HuH-7 (cell line): ENCODE data around the gene CTSO.

Source experiments
- DNase-seq: peaks from one replicate; pipeline ENCODE4 v3.0.0; 2011; ENCODE audit warnings: low spot score

CTSO gene, protein sequence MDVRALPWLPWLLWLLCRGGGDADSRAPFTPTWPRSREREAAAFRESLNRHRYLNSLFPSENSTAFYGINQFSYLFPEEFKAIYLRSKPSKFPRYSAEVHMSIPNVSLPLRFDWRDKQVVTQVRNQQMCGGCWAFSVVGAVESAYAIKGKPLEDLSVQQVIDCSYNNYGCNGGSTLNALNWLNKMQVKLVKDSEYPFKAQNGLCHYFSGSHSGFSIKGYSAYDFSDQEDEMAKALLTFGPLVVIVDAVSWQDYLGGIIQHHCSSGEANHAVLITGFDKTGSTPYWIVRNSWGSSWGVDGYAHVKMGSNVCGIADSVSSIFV

DNA sequence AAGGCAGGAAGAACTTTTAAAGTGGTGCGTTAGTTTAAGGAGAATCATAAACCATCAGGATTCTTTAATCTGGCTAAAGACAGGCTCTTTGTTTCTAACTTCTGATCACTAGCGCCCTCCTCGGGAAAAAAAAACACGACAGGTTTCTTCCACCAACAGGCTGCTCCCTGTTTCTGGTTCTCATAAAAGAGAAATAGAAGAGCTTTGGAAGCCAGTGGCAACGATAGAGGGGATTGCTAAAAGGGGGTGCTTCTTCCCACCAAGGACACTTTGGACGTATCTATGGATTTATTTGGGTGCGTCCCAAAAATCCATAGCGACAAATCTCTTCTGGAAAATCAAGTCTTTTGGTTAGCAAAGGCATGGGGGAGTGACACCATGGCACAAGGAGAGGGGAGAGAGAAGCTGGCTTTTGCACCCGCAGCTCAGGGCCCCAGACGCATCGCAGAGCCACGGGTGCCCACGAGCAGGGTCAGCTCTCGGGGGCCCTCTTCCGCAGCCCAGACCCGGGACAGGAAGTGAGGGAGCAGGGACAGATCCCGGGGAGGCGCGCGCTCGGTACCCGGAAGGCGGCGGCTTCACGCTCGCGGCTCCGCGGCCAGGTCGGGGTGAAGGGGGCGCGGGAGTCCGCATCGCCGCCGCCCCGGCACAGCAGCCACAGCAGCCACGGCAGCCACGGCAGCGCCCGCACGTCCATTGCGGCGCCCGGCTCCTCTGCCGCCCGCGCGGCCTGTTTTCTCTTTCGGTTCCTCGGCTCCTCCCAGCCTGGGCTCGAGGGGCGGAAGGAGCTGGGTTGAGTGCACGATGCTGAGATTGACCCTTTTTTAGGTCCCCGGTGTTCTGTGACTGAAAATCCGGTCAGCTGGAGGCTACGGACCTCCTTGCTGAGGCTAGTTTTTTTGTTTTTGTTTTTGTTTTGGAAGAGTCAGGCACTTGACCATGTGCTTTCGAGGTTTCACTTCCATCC lies at the start of gene CTSO:
CTSO (minus strand) TSS at position 716 of the 967 bp plus-strand sequence; CDS start at position 697, 19 bp downstream.
- peak; percentile 61 for DNase-seq

DNA sequence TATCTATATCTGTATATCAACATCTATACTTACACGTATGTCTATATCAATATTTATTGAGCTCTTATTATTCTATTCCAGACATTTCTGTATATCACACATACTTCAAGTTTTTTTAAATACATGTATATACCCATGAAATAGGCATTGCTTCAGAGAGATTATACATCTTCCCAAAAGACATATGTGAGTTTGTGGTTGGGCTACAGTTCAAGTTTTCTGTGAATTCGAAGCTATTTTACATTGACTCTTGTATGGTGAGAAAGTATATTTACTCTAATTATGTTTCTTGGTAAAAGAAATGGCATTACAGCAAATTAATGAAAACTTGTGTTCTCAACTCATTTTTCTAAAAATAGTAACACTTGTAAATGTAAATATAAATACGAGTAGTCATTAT lies 46.8 kb upstream of the CTSO start:
- no peak for DNase-seq

DNA sequence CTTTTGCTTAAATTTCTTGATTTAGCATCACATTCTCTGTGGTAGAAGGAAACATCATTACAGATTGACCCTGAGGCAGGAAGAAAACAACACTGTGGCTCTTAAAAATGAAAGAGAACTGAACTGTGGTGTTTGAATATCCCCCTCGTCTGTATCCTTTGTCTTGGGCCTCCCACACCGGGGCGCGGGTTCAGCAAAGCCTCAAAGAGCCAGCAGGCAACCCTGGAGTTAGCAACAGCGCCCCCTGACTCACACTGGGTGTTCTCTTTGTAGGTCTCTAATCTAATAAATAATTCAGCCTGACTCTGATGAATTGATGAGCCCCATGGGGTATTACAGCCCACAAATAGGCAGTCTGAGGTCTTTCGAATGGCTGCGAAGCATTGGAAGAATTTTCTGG lies 46.1 kb upstream of the CTSO start:
- peak; percentile 11 for DNase-seq

DNA sequence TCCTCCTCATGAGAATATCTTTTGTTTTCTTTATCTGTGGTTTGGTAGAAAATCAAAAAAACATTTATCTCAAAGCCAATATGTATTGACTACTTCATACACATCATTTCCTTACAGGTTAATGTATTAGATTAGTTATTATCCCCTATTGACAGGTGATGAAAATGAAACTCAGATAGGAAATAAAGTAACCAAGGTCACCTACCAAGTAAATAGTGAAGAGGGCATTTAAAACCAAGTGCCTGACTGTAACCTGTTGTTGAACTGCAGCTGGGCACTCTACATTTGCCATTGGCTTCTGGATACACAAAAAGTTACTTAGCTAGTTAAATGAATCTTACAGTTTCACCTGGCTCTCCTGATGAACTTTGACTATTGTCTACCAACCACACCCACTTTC lies 41.4 kb upstream of the CTSO start:
- no peak for DNase-seq

DNA sequence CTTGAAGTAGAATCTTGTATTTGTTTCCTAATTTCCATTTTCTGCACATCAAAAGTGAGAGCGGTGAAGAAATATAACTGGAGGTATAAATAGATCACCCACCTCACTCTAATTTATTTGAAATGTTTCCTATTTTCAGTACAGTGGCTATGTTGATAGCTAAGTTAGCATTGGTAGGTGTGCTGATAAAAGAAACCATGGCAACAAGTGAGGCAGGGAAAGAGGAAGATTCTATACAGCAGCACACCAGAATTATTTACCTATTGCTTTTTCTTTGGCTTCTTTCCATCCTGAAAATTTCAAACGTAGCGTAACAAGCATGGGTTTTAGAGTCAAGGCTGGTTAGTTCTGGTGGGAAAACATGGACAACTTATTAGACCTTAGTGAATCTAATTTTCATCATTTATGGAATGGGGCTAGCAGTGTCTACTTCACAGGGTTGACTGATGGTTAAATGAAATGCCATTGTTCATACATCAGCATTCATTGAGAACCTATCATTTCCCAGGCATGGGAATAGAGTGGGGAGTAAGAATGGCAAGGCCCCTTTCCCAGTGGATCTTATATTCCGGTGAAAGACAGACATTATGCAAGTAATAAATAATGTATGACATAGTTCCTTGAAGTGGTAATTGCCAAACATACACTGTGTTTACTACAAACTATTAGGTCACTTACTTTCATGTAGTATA lies 30.6 kb upstream of the CTSO start:
- DNase-seq, result no peak

DNA sequence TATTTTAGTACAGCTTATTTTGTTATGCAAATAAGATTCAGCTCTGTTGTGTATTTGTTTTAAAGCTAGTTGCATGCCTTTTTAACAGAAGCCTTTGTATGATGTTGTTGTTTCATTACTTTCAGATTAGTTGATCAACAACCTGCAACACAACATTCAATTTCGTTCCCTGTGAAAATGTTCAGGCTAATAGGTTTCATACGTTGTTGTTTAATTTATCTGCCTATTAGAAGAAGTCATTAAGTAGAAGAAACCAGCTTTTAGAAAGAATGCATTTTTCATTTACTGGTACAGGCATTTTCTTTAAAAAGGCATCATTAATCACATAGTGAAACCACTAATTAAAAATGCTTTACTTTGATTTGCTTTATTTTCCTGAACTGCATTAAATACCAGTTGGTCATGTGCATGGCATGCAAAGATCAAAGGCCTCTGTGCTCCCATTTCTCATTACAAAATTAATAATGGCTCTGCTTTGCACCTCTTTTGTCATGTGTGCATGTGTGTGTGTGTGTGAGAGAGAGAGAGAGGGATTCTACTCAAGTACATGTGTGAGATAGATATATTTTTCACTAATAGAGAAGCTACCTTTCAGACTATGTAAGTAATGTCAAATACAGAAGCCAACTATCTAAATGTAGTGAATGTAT lies 29.2 kb upstream of the CTSO start:
- DNase-seq, result no peak

DNA sequence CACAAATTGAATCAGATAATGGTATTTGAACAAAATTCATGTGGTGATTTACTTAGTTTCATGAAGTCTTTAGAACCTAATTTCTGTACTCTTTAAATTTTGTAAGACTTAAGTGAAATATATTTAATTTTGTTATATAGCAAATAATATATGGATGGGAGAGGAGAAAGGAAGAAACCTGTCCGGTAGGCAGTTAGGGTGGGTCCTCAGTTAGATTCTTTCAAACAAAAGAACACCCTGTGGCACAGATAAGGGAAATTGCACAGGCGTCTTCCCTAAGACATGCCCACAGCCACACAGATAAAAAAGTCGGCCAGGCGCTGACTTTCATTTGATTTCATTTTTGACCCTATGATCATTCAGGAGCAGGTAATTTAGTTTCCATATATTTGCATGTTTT lies 25.1 kb upstream of the CTSO start:
- DNase-seq, result no peak

DNA sequence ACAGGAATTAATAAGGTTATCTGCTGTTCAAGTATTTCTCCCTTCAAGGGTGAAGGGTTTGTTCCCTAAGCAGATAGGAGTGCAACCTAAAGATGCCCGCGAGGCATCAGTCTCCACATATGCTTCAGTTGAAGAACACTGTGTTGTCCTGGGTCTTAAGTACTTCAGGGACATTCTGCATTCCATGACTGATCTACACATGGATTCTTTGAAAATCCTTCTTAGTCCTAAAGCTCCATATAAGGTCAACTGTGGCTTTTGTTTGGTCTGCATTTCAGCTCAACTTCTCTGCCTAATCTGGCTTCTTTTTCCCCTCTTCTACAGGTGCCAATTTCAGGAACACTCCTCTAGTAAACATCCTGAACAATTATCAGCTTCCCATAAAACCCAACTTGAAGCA lies 21.8 kb upstream of the CTSO start:
- DNase-seq, result no peak

DNA sequence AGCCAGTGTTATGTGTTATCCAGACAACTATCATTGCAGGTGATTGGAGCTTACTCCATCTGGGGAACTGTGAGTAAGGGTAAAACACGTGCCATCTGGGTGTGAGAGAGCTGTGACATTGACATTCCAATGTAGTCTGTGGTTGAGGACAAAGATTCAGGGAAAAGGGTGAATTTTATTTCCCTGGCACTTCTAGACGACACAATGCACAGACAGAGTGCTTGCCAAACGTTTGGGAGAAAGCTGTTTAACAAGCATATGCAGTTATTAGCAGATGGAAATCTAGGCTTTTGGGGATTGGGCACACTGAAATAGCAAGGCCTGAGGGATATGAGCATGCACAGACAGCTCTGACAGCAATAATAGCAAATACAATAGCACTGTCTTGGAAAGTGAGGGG lies 21.3 kb upstream of the CTSO start:
- DNase-seq, result no peak

DNA sequence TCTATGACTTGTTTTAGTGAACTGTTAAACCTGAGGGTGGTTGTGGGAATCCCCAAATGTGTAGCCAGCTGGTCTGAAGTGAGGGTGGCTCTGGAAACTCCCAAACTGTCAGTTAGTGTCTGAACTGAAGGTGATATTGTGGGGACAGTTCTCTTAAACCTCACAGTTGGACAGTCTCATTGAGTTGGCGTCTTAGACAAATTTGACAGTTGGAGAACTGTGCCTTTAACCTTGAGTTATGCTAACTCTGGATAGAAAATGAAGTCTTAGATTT lies 20.7 kb upstream of the CTSO start:
- DNase-seq, result no peak

DNA sequence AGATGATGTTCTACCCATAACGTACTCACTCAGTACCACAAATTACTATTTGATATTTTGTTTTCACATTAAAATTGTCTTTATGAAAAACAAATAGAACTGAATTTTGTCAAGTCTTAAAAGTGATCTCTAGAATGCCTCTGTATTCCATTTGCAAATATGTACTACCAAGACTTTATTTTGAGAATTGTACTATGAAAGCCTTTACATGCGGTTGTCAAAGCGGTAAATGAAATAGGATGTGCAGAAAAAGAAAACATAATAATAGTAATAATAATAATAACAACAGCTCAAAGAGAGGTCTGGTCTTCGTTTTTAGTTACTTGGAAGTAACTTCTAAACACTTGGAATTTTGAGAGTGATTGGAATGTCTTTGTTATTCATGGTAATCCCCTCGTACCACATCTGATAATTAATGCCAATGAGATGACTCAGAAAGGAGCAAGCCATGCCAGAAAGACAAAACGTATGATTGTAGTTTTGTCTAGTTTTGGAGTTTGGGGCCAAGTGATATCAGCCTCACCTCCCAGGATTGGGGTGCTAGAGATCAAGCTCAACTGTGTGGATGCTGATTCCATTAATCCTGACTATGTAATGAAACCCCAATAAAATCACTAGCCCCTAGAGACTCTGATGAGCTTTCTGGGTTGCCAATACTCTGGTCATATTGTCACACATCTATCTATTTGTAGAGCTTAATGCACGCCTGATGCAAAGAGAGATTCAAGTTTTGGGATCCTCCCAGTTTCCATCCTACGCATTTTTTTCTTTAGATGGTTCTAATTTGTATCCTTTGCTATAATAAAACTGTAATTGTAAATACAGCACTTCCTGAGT lies 20.2 kb upstream of the CTSO start:
- DNase-seq, result no peak

DNA sequence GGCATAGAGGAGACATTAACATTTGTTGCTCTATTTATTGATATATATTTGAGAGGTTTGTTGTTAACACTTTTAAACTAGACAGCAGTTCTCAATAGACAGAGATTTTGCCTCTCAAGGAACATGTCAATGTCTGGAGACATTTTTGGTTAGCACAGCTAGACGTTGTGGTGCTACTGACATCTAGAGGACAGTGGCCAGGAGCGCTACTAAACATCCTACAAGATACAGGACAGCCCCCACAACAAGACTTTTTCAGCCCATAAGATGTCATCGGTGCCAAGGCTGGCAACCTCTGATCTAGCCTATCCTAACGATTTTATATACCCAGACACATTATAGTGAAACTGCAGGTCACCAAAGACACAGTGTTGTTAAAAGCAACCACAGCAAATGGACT lies 18.4 kb upstream of the CTSO start:
- DNase-seq, result no peak

DNA sequence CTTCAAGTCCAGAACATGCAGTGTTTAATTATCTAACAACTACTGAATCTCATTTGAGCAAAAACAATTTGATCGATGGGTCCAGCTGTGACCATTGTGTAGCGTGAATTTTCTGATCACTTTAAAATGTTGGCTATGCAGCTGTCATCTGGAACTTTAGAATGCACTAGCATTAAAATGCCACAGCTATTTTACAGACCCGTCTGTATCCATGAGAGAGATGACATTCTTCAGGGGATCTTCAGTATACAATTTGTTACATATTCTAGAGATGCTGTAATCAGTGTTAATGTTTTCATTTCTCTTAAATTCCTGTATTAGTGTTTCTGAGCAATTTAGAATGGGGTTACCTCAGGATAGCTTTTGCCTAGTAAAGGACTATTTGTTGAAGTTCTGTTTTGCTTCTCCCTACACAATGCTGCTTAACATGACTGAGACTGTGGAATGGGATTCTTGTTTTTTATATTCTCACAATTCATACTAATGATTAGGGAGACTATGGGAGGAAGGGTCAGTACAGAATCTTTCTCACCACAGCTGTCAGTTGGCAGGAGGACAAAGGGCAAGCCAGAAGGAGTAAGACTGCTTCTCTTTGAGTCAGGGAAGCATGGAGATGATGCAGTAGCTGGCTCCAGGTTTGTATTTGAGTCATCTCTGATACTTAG lies 13.2 kb upstream of the CTSO start:
- no peak for DNase-seq

DNA sequence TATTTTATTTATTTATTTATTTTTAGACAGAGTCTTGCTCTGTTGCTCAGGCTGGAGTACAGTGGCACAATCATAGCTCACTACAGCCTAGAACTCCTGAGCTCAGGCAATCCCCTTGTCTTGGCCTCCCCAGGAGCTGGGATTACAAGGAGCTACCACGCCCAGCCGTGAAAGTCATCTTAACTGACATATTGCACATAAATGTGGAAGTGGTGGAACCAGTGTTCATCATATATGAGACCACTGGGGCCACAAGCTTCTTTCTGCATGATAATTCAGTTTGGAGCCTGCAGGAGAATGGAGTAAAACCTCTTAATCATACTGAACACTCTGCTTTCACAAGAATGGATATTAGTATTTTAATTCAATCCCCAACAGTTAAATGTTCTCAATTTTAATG lies 12.5 kb upstream of the CTSO start:
- DNase-seq, result no peak

DNA sequence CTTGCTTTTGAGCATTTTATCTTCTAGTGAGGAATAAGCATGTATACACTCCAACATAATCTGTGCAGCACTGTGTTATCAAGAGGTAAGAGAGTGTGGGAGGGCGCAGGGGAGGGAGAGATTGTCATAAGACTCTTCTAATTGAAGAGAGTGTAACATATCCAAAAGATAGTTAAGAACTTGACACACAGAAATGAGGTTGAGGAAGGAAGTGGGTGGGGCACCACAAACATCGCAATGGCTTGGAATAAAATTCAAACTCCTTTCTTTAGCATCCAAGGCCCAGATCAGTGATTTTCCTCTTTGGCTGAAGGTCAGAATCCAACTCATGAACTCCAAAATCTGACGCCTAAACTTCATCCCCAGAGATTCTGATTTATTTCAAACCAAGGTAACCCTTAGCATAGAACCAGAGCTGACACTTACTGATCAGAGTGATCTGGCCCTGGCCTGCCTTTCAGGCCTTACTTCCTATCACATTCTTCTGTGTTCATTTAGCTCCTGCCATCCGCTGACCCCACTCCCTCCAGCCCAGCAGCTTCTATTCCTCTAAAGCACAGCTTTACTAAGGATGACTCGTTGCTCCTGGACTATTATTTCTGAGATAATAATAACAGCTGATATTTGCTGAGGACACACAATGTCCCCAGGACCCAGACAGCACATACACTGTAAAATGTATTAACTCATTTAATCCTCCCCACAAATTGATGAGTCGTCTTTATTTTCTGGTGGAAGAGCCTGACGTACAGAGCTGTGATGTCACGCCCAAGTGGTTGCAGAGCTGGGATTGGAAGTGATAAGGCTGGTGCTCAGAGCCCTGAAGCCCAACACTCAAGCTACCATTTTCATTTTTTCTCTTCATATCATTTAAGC lies 10.6 kb upstream of the CTSO start:
- no peak for DNase-seq

DNA sequence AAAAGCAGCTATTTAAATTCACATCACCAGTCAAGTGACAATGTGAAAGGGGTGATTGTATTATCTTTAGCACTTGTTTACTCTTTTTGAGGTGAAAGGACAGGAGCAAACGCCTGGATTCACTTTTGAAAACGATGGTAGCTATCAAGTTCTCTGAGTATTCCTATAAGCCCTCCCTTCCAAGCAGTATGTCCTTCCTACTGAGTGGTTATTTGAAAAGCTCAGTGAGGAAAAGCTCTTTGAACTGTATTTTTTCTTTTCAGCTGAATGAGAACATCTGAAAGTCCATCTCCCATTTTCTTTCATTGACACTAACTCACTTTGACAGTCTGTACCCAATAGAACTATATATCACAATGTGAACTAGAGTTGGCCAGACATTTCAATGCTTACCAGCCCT lies 9.1 kb upstream of the CTSO start:
- DNase-seq, result no peak

DNA sequence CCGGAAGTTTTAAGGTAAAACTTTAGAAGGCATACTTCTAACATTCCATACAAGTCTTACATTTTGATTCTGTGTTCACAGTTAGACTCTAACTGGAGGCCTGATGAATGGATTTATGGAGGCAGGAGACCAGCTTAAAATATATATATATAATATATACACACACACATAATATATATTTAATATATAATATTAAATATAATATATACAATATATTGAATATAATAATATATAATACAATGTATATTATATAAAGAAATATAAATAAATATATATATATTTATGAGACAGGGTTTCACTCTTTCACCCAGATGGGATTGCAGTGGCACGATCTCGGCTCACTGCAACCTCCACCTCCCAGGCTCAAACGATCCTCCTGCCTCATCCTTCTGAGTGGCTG lies 7.9 kb upstream of the CTSO start:
- DNase-seq, result no peak

DNA sequence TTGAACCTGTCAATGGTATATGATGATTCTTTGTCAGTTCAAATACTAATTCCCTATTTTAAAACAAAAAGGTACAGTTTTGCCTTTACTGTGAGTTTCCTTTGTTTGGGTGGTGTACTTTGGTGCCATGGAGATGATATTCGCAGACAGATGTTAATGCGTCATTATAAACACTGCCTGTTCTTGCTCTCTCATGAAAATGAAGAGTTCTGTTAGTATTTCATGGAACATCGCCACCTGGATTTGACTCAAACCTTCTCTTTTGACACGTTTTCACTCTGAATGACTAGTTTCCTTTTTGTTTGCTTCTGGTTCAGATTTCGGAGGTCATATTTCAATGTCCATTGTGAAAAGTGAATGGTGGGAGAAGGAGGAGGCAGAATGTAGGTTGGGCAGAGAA lies 6.9 kb upstream of the CTSO start:
- no peak for DNase-seq

DNA sequence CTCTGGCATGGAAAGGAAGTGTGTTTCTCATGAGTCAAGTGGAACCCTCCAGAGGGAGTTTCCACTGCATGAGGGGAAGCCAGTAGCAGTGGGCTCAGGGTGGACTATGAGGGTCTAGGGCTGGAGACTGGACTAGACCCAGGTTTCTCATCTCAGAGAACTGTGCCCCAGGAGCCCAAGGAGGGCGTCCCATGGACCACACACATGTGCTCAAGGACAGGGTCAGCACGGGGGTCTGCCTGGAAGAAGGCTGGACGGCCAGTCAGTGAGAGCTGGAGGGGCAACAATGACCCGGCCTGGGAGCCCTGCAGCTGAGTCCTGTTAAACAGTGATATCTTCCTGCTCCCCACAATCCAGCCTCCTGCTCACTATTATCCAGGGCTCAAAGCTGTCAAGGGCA lies 5.8 kb upstream of the CTSO start:
- no peak for DNase-seq

DNA sequence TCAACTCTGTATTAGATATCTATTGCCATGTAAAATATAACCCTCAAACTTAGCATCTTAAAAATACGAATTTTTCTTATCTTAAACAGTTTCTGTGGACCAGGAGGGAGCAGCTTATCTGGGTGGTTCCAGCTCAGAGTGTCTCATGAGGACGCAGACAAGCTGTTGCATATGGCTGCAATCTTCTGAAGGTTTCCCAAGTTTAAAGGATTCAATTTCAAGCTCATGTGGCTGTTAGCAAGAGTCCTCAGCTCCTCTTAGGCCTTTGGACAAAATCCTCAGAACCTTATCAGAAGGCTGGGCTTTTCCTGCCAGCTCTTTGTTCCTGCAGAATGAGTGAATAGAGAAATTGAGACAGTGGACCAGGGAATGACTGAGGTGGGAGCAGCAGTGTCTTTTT lies 2.8 kb upstream of the CTSO start:
- DNase-seq, result no peak
